Gastrocnemius medialis (tissue), 4 donors: ENCODE measurements around the gene CPXM2. TPM values are rescaled to one million over a fixed set of nuclear protein-coding genes. Genes with fewer than 3 reads are reported as not detected.

Source experiments
- ATAC-seq, 2 donors: fragments of 150-250 bp; one replicate each; pipeline ENCODE4 v1.9.1; 2016
- DNase-seq, 2 donors: peaks; one replicate each; pipeline ENCODE4 v3.0.0-alpha.2; 2019
- H3K27ac ChIP-seq, 4 donors: fragments of 200-600 bp; sonication (generic); 1 replicate in 1 of 4; 2 replicates in 3 of 4; pipeline ENCODE4 v1.5.1; 2016 to 2018; ENCODE audit warnings: mild to moderate bottlenecking in 2 of 4, moderate library complexity in 1 of 4
- H3K27me3 ChIP-seq, 3 donors: fragments of 200-600 bp; sonication (generic) in 2 of 3; 1 replicate in 1 of 3; 2 replicates in 2 of 3; pipeline versions ENCODE4 v1.5.1 to v1.6.0; 2016 to 2019; ENCODE audit warnings: mild to moderate bottlenecking in 1 of 3, moderate library complexity in 1 of 3
- H3K36me3 ChIP-seq, 2 donors: fragments of 200-600 bp; sonication (generic) in 1 of 2; one replicate each; pipeline ENCODE4 v1.5.1; 2017 to 2018
- H3K4me1 ChIP-seq, 2 donors: fragments of 200-600 bp; sonication (generic) in 1 of 2; one replicate each; pipeline ENCODE4 v1.5.1; 2016 to 2017; ENCODE audit warnings: mild to moderate bottlenecking in 2 of 2
- H3K4me3 ChIP-seq, 4 donors: fragments of 200-600 bp; sonication (generic) in 3 of 4; 1 replicate in 1 of 4; 2 replicates in 3 of 4; pipeline ENCODE4 v1.5.1; 2016 to 2019; ENCODE audit warnings: mild to moderate bottlenecking in 2 of 4
- H3K9me3 ChIP-seq, 3 donors: fragments of 200-600 bp; sonication (generic) in 2 of 3; 1 replicate in 1 of 3; 2 replicates in 2 of 3; pipeline ENCODE4 v1.5.1; 2016 to 2019
- POLR2A ChIP-seq, 2 donors: fragments of 450-650 bp; IDR thresholded peaks; one replicate each; pipeline ENCODE4 v1.6.1; 2017; ENCODE audit warnings: antibody characterized with exemption in 2 of 2, mild to moderate bottlenecking in 2 of 2, moderate library complexity in 2 of 2
- in situ Hi-C, 4 donors: fragments of 200-750 bp; cut with MboI; loops; one replicate each; pipeline versions ENCODE4 v1.15.0 to v1.8.0; 2017; ENCODE audit warnings: low sequenced_read_pairs in 4 of 4
- intact Hi-C: fragments of 100-400 bp; cut with DNase I; formaldehyde crosslinking; loops from one replicate; pipeline ENCODE4 v1.15.1; 2023; ENCODE audit warnings: low total_unique reads
- total RNA-seq, 4 donors: library from RNA; depleted of rRNA; stranded (reverse); fragments of >200 nt; gene quantifications; one replicate each; pipeline versions ENCODE4 v1.1.0 to v1.2.3, GENCODE V29; 2016
- TF ChIP-seq, protein P1 (sequence below), 5 experiments: fragments of 450-650 bp in 3 of 5; fragments of 200-600 bp in 2 of 5; sonication (generic) in 2 of 5; IDR thresholded peaks in 4 of 5; conservative IDR thresholded peaks in 1 of 5; 1 replicate in 4 of 5; 2 replicates in 1 of 5; pipeline ENCODE4 v1.5.1; 2016 to 2019; ENCODE audit warnings: antibody characterized with exemption in 5 of 5, mild to moderate bottlenecking in 3 of 5, moderate library complexity in 3 of 5

Gene CPXM2
- total RNA-seq, 4 donors from 2014 or later: 0.63 to 4.1 (median 1.9) TPM

DNA sequence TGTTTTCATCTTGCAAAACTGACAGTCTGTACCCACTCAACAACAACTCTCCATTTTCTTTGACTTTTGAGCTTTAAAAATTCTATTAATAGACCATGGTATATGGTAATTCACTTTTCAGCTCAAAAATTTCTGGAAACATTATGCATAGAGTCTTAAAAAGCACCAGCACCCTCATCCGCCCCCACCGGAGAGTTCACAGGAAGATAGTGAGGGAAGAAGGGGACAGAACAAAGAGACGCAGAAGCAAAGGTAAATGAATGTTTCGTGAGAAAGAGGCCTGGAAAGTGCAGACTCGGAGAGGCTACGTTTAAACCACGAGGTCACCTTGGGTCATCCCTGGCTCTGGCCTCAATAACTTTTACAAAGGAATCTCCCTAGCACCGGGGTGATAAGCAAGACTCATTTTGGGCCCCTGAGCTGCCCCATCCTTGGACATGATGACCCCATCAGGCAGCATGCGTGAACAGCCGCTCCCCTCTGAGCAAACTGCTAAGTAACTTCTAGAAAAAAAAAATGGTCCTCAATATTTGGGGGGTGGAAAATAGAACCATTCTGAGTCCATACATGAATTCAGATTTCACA lies 96.3 kb downstream of the CPXM2 start:
- Histone ChIP-seq H3K27ac (no peak overlapping the region), H3K4me3 (no peak overlapping the region), H3K36me3 (no peaks in the 10 kb centered on the region), H3K9me3 (no peaks in the 10 kb centered on the region), H3K4me1 (no peaks in the 10 kb centered on the region), H3K27me3 (no peaks in the 10 kb centered on the region)
- TF ChIP-seq, protein P1, sequence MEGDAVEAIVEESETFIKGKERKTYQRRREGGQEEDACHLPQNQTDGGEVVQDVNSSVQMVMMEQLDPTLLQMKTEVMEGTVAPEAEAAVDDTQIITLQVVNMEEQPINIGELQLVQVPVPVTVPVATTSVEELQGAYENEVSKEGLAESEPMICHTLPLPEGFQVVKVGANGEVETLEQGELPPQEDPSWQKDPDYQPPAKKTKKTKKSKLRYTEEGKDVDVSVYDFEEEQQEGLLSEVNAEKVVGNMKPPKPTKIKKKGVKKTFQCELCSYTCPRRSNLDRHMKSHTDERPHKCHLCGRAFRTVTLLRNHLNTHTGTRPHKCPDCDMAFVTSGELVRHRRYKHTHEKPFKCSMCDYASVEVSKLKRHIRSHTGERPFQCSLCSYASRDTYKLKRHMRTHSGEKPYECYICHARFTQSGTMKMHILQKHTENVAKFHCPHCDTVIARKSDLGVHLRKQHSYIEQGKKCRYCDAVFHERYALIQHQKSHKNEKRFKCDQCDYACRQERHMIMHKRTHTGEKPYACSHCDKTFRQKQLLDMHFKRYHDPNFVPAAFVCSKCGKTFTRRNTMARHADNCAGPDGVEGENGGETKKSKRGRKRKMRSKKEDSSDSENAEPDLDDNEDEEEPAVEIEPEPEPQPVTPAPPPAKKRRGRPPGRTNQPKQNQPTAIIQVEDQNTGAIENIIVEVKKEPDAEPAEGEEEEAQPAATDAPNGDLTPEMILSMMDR (IDR thresholded peaks at IDR 0.05 in 4 of 5, conservative IDR thresholded peaks at IDR 0.05 in 1 of 5): no peak
- TF ChIP-seq POLR2A (IDR thresholded peaks at IDR 0.05): no peak
- in situ Hi-C loops (no loop called here), intact Hi-C loops (no loop called here)
- DNase-seq: no peak
- no peak for ATAC-seq

DNA sequence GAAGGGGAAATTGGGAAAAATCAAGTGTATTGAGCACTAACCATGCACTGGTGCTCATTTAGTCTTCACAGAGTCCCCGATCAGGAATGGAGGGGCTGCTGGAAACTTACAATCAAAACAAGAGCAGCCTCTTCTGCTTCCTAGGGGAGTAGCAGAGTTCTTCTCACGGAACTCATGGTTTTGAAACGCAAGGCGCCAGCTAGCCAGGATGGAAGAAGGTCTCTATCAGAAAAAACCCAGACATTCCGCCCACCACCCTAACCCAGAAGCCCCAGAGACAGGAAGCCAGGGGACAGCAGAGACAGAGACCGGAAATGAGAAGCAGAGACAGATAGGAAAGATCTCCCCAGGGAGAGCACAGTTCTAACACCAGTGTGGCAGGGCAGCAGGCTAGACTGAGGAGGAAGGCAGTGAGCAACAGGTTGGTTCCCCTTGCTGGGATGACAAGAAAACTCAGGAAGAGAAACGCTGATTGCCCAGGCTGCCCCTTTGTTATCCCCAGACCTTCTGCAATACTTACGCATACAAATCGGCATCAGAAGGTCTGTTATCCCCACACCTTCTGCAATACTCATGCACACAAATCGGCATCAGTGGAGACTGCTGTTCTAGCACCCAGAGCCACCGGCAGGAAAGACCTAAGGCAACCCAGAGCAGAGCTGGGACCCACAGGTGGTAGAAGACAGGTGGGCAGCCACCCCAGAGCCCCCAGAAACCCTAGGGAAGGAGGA lies 99.2 kb downstream of the CPXM2 start:
- intact Hi-C loops (no loop called here), in situ Hi-C loops (no loop called here)
- Histone ChIP-seq H3K27me3 (no peaks in the 10 kb centered on the region), H3K36me3 (no peaks in the 10 kb centered on the region), H3K4me1 (no peaks in the 10 kb centered on the region), H3K27ac (no peak overlapping the region), H3K4me3 (no peak overlapping the region), H3K9me3 (no peaks in the 10 kb centered on the region)
- ATAC-seq (no peak), DNase-seq (no peak)
- TF ChIP-seq, protein P1 (IDR thresholded peaks at IDR 0.05 in 4 of 5, conservative IDR thresholded peaks at IDR 0.05 in 1 of 5): no peak
- TF ChIP-seq POLR2A (IDR thresholded peaks at IDR 0.05): no peak

DNA sequence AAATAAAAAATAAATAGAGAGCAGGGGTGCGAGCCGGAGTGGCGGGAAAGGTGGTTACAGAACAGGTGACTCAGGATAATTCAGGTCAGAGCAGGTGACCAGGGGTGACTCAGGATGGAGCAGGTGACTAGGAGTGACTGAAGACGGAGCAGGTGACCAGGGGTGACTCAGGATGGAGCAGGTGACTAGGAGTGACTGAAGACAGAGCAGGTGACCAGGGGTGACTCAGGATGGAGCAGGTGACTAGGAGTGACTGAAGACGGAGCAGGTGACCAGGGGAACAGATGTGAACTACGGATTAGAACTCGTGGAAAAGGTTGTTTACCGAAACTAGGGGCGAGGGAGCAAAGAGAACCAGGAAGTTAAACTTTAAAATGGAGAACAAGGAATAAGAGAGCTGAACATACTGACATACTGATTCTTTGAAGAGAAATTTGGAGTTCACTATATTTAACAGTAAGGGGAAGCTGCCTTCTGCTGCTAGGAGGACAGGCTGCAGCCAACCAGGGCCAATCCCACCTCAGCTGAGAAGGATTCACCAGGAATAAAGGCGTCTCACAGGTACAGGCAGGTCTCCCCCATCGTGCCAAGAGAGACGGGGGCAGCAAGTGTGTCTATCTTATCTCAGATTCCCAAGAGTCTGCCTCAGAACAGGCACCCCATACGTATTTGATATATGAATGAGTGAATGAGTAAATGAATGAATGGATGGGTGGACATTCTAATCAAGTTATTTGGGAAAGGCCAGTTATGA lies 101.3 kb downstream of the CPXM2 start:
- Histone ChIP-seq H3K9me3 (no peaks in the 10 kb centered on the region), H3K27ac (no peak overlapping the region), H3K4me1 (no peaks in the 10 kb centered on the region), H3K4me3 (no peak overlapping the region), H3K27me3 (no peaks in the 10 kb centered on the region), H3K36me3 (no peaks in the 10 kb centered on the region)
- ATAC-seq (no peak), DNase-seq (no peak)
- intact Hi-C loops (no loop called here), in situ Hi-C loops (no loop called here)
- TF ChIP-seq POLR2A (IDR thresholded peaks at IDR 0.05): no peak

GRCh38 chr10:123788981-123789380 lies 102.6 kb downstream of the CPXM2 start:
- ATAC-seq (no peak), DNase-seq (no peak)
- no peaks in the 10 kb centered on the region for H3K36me3 ChIP-seq
- intact Hi-C loops: no loop called here
- no peak overlapping the region for H3K4me3 ChIP-seq
- H3K27ac ChIP-seq: no peak overlapping the region
- H3K27me3 ChIP-seq: no peaks in the 10 kb centered on the region
- TF ChIP-seq, protein P1 (IDR thresholded peaks at IDR 0.05 in 4 of 5, conservative IDR thresholded peaks at IDR 0.05 in 1 of 5): no peak
- no peak for TF ChIP-seq POLR2A (IDR thresholded peaks at IDR 0.05)
- H3K4me1 ChIP-seq: no peaks in the 10 kb centered on the region
- in situ Hi-C loops: no loop called here
- no peaks in the 10 kb centered on the region for H3K9me3 ChIP-seq

- H3K9me3 ChIP-seq: no peaks in the 10 kb centered on the region
- H3K4me3 ChIP-seq: no peak overlapping the region
- intact Hi-C loops: no loop called here
- ATAC-seq (no peak), DNase-seq (no peak)
- no peaks in the 10 kb centered on the region for H3K27me3 ChIP-seq
- TF ChIP-seq, protein P1 (IDR thresholded peaks at IDR 0.05 in 4 of 5, conservative IDR thresholded peaks at IDR 0.05 in 1 of 5): no peak
- no peak for TF ChIP-seq POLR2A (IDR thresholded peaks at IDR 0.05)
- in situ Hi-C loops: no loop called here
- no peak overlapping the region for H3K27ac ChIP-seq
- no peaks in the 10 kb centered on the region for H3K4me1 ChIP-seq
- no peaks in the 10 kb centered on the region for H3K36me3 ChIP-seq
These were observed 104.0 kb downstream of the CPXM2 start for GRCh38 chr10:123787566-123787965.
